Activated CD4-positive, CD25-positive, alpha-beta regulatory T cell treated with anti-CD3 and anti-CD28 coated beads, Interleukin-2, amount 50 U/mL, for 72 hours (primary cell): Measurements from ENCODE around the gene ZIM2.

Experiments
- DNase-seq: peaks from one replicate; pipeline ENCODE4 v3.0.0; 2021

Gene ZIM2

DNA sequence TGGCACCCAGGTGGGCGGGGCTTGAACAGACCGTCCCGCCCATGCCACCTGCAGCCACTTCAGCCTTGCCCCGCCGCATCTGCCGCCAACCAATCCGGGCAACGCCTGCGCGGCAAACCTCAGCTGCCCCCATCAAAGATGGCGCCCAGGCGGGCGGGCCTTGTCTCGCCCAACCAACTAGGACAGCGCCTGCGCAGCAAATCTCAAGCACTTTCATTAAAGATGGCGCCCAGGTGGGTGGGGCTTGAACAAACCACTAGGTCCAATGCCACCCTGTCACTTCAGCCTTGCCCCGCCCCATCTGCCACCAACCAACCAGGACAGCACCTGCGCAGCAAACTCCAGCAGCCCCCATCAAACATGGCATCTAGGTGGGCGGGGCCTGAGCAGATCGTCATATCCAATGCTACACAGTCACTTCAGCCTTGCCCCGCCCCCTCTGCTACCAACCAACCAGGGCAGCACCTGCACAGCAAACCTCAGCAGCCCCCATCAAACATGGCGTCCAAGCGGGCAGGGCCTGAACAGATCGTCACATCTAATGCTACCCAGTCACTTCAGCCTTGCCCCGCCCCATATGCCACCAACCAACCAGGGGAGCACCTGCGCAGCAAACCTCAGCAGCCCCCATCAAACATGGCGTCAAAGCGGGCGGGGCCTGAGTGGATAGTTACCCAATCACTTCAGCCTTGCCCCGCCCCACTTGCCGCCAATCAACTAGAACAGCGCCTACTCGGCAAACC, 1.4 kb downstream of the ZIM2 start:
- no peak for DNase-seq

DNA sequence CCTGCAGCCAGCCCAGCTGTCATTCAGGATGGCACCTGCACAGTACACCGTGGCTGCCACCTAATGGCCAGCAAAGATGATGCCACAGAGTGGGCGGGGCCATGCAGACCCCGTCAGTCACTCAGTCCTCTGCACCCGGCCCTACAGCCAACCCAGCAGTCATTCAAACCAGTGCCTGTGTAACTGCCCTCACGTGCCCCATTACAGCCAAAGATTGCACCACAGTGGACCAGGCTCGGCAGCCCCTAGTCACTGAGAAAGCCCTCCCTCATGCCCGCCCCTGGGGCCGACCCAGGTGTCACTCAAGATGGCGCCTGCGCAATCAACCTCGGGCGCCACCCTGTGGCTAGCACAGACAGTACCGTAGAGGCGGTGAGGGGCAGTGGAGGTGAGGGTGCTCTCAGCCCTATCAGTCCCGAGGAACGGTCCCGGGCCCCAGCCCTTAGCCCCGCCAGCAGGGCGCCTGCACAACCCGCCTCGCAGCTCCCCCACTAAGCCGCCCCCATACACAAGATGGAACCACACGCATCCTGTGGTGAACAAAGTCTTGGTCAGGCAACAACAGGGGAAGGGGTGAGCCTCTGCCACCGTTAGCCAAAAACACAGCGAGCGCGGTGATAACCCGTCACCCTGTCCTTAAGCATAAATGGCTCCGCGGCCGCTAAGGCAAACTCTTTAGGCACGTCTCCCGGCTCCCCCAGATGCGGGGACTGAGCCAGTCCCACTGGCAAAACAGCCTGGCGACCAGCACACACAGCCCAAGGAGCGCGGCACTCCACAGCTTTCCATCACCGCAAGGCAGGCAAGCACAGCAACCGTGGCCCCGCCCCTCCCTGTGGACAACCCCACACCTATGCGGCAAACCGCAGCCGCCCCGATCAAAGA, 2.3 kb downstream of the ZIM2 start:
- DNase-seq, result no peak

DNA sequence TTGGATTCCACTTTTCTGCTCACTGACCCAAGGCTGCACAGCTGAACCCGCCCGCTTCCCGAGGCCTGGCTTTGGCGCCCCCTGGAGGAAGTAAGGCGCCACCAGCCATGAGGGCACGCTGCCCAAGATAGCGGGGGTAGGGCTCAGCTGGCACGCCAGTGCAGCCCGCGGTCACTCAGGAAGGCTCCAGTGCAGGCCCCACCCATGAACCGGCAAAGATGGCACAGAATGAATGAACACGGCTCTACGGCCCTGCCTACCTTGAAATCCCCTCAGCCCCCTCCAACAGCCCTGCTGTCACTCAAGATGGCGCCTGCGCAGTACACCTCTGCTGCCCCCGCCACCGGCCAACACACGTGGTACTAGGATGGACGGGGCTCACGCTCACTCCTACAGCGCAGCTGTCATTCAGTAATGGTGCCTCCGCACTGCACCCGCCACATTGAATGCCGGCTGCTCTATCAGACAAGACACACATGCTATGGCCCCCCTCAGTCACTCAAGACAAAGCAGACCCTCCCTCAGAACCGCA, 3.0 kb downstream of the ZIM2 start:
- DNase-seq, result no peak

DNA sequence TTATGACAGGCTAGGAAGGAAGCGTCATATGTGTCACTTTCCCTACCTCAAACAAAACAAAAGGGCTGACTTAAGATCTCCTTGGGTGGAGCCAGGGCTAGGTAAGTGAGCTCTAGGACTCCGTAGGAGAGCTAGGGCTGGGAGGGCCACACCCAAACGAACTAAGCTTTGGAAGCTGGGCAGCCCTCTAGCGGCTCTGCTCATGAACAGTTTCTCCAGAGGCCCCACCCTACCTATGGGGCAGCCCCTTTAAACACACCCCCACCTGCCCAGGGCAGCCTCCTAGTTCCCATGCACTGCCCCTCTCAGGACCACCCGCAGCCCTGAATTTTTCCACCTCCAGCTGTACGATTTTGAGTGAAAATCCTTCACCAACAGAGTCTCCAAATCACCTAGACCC, 3.5 kb downstream of the ZIM2 start:
- no peak for DNase-seq

DNA sequence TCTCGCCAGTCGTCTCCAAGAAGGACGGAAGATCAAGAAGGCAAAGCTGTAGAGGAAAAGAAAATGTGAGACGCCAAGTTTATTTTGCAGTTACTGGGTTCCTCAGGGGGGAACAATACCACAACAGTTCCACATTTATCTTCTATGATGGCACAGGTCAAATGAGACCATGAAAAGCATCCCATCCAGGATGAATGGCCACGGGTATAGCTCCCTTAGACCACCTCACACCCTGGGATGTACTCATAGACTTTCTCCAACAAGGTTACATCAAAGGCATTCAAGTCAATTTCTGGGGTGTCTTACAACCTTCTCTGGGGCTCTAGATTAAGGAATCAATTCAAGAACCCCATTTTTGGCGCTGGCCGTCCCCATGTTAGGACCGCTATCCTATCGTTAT, 4.5 kb downstream of the ZIM2 start:
- no peak for DNase-seq

DNA sequence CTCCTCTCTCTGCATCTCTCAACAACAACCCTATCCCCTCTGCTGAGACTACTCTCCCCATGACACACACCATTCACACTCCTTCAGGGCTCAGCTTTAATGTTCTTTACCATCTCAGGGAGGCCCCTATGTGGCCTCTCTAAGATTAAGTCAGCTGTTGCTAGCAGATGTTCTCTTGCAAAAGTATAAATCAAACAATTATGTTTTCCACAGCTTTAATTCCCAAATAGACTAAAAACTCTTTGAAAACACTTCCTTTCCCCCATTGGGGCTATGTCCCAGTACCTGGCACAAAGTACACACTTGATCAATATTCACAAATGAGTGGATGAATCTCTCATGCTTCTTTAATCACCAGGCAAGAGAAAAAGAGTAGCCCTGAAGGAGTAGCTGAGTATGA, 5.1 kb downstream of the ZIM2 start:
- no peak for DNase-seq

DNA sequence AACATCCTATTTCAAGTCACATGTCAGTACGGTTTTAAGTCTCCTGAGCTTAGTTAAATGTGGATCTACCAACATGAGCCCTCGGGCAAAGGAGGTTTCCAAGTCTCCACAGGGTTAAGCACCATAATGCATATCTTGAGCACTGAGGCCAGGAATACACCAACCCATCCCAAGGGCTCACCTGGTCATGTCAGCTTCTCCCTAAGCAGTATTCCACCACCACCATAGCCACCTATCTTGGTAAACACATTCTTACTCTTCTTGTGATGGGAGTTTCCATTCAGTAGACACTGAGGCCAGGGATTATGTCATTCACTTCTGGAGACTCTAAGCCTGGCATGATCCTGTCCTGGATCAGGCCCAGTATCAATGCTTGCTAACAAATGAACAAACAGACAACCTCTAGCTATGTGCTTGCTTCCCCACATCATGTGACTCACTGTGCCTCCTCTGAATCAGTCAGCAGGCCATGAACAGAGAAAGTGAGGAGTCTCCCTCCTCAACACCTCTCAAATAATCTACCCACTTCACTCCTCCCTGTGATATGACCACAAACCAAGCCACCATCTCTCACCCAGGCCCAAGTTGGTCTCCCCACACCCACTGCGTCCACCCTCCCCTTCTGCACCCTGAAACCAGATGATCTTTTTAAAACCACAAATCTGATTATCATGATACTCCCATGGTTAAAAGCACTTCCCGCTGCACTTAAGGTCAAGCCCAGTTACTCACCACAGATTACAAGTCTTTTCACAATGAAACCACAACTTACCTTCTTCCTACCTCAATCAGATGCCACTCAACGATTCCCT, 5.8 kb downstream of the ZIM2 start:
- no peak for DNase-seq

DNA sequence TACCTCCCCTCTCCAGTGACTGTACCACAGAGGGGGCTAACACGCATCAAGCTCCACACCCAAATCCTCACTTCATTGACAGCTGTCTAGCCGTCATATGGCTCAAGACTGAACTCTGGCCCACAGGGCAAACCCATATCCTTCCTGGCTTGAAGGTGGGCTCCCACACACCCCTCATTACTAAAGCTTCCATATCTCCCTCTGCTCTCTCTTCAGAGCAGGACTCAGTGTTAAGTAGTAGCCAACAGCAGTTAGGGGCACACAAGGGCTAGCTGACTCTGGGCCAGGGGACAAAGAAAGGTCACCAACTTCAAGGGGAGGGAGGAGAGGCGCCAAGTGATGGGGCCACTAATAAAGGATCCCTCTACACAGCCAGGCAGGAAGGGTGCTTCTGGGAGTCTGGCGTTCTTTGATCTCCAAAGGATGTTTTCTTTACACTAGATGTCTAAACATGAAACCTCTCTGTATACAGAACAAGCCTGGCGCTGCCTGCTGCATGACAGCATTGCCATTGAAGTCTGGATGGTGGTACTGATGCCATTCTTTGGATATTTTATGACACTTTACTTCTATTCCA, 8.1 kb downstream of the ZIM2 start:
- no peak for DNase-seq

DNA sequence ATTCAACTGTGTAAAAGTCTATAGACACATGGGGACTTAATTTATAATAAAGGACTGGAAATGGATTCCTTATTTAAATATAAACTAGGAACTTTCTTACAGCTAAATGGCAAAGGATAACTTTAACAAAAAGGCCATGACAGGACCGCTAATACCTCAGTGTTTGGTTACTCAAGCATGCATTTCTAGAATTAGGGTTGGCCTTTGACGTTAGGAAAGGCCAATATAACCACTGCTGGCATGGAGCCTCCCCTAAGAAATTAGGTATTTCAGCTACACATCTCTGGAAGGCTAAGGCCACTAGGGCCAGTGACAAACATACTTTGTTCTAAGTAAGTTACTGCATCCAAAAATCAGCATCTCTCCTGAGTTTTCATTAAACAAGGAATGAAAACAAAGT, 9.3 kb downstream of the ZIM2 start:
- DNase-seq, result no peak

DNA sequence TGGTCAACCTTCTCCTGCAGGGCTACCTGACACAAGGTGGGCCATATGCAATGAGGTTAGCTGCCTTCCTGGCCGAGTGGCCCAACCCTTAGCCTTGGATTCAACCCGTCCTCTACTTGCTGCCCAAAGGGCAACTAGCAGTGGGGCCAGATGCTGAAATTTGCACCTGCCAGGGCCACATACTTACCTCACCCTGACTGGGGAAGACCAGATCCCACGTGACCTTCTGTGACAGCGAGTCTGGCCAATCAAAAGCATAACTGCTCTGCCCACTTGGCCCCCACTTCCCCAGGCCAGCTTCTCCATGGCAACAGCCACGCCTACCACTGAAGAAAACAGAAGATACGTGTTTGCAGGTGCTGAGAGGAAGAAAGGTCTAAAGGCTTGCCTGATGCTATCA, 10.9 kb downstream of the ZIM2 start:
- no peak for DNase-seq

DNA sequence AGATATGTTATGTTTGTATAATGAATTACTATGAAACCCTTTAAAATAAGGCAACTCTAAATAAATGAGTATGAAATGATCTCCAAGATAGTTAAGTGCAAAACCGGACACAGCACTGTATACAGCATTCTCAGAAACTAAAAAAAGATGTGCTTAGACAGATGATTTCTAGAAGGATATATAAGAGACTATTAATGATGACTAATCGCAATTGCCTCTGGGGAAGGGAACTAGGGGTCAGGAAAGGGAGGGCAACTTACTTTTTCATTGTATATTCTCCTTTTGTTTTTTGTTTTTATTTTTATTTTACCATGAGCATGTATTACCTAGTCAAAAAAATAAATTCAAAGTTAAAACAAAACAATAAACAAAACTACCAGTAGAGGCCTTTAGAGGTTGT, 12.8 kb downstream of the ZIM2 start:
- no peak for DNase-seq

DNA sequence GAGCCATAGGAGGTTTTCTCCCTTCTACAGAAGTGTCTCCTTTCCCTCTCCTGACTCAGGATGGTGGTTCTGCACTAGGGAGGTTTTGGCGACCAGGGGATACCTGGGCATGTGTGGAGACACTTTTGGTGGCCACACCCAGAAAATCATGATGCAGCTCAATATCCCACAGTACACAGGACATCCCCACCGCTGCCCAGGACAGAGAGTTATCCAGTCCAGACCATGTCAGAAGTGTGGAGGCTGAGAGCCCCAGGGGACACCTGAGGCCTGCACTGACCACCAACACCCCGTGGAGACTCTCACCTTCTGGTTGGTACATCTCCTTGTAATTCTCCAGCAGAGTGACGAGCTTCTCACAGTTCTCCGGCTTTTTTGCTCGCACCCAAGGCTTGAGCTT, 16.6 kb downstream of the ZIM2 start:
- no peak for DNase-seq

DNA sequence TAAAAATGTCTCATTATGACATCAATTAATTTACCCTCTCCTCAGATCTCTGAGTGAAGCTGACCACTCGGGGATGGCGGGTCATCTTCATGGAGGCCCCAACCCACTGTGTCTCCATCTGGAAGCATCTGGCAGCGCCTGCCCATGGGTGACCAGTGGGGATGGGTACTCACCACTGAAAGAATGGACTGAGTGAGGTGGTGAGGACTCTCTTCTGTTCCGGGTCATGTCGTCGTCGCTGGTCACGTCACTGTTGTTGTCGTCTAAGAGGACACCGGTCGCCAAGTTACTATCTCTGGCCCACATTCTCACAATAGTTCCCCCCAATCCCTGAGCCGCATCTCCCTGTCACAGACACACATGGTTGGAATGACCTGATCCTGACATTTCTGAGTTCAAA, 17.1 kb downstream of the ZIM2 start:
- DNase-seq, result no peak

DNA sequence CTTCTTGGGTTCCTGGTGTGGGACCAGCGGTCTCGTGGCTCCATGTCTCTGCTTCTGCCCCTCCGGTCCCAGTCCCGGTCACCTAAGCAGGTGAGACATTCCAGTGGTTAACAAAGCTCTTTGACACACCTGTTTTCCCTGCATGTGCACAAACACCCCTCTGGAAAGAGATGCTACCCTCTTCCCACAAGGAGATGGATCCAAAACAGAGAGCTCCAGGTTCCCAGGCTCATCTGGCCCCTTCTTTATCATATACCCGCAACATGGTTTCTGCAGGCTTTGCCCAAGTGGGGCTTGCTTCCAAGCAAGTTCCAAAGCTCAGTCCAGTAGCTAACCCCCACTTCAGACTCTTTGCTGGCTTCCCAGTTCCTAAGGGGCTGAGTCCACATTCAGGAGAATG, 17.8 kb downstream of the ZIM2 start:
- no peak for DNase-seq

DNA sequence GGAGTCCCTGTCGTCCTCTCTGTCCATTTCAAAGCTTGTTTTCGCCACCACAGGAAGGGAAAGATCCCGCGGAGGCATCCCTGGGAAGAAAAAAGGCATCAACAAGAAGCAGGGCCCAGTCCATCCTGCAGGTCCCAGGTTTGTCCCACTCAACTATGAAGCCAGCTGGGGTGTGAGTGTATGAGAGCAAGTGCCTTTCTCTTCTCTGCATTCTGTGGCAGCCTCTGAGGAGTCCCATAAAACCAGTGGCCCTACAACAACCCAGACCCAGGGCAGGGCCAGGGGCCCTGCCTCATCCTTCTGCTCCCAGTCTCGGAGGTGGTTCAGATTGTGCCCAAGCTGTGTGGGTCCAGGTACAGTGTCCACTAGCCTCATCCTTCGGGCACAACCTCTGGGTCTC, 18.9 kb downstream of the ZIM2 start:
- no peak for DNase-seq

DNA sequence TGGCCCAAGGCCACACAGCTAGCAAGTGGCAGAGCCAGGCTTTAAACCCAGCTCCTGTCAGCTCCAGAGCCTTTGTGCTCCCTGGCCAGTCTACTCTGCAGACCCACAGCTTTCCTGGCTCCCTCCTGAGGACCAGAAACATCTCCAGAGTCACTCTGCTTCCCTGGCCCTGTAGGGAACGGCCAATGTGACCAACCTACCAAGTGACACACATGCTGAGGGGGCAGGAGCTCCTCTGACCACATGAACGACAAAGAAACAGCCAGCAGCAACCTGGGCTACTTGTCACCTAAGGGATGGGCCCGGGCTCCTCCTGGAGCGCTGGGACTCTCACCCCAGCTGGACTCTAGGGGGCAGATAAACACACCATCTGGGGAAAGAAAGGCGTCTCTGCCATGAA, 19.3 kb downstream of the ZIM2 start:
- no peak for DNase-seq

DNA sequence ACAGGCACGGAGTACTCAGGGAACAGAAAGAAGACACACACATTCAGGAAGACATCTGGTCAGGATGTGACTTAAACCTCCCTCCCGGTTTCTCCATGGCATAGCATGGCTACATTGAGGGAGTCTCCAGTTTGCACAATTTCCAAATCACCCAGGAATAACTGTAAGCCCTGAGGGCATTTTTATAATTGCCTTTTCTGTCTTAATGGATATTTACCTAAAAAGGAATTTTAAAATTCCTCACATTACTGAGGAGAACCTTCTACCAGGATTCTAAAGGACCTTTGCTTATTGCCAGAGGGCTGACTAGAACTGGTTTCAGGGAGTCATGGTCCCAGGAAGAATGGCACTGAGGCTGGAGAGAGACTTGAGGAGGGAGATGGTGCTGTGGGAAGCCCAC, 21.4 kb downstream of the ZIM2 start:
- no peak for DNase-seq

DNA sequence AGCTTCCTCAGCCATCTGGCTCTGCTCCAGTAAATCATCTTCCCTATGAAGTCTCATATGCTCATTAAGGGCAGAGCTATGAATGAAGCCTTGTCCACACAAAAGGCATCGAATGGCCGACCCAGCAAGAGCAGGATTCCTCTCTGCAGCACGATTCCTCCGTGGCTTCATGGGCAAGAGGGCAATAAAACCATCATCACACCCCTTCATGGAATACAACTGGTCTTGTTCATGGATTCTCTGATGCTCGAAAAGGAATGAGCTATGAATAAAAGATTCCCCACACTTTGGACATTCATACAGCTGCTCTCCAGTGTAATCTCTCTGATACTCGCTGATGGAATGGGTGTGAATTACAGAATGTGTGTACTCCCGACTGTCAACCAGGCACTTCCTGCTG, 25.9 kb downstream of the ZIM2 start:
- DNase-seq, result no peak

DNA sequence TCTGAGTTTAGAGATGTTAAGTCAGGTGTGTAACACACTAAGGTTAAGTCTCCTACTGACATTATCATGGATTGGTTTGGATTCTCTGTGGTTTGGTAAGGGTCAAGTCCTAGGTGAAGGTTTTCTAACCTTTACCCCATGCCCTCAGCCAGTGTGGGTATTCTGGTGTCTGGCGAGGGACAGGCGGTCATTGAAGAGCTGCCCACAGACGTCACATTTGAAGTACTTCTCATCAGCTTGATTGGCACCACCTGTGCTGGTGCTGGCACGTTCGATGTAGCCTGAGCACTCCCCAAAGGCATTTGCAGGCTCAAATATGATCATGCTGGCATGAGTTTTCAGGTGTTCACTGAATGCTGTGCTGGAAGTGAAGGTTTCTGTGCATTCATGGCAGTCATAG, 27.0 kb downstream of the ZIM2 start:
- DNase-seq, result no peak

DNA sequence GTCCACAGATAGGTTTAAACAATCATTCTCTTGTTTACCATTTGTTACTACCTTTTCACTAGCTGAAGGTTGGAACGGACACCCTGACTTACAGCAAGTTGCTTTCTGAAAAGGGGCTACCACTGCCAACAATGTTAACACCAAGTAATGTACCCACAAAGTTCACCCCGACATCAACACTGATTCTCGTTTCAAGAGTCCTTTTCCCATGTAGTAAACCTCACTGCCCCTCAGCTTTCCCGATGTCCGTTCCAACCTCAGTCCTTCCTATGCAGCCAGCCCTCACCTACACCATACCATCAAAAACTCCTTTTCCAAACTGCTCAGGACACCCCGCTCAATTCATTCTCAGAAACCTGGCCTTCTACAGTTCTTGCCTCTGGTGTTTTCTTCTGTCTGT, 29.0 kb downstream of the ZIM2 start:
- DNase-seq, result no peak

DNA sequence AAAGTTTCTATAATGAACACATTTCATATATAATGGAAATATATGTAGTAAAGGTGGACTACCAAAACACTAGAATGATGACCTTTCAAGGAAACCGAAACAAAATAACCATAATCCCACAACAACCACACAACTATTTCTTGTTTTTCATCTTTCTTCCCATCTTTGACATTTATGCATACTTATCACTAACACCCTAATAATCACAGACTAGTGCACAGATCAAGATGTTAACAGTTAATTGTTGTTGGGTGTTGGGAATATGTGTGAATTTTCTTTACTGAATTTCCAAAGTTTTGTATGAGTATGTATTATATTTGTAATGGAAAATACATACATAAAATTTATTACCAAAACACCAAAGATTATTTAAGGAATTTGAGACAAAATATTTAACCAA, 30.3 kb downstream of the ZIM2 start:
- no peak for DNase-seq

DNA sequence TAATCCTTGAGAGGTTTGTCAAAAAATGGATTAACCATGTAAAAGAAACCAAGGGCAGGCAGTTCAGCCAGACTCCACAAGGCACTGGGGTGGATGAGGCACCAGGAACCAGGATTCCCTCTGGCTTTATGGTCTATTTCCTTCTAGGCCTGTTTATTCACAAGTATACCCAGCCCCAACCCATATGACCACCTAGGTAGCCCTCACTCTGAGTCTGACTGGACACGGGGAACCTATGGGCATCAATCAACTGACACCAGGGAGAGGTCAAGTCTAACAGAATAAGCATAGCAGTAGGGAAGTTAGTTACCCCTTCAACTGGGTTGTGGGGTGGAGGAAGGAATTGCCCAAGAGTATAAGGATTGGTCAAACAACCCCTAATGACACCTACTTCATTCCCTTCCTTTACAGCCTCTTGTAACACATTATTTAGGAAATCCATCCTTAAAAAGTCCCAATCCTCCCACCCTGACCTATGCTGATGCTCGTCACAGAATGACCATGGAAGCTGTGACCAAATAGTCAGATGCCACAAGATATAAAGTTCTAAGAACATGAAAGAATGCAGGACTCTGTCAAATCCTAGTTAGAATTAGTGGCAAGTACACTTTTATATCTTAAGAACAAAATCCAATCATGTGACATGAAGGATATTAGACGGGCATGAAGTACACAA, 31.7 kb downstream of the ZIM2 start:
- DNase-seq, result no peak

DNA sequence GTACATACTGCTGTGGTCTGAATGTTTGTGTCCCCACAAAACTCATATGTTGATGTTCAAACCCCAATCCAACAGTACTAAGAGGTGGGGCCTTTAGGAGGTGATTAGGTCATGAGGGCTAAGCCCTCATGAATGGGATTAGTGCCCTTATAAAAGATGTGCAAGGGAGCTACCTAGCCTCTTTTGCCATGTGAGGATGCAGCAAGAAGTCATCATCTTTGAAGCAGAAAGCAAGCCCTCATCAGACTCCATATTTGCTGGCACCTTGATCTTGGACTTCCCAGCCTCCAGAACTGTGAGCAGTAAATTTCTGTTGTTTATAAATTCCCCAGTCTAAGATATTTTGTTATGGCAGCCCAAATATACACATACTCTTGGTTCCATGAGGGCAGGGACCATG, 33.9 kb downstream of the ZIM2 start:
- DNase-seq, result no peak
